Measurements from ENCODE around the gene SHLD2.
"Not testable (repeated sequence)": the region's sequence is repeated elsewhere in the genome, so short reads cannot be mapped to it uniquely, and the experiment has no call there.

Gene SHLD2

DNA sequence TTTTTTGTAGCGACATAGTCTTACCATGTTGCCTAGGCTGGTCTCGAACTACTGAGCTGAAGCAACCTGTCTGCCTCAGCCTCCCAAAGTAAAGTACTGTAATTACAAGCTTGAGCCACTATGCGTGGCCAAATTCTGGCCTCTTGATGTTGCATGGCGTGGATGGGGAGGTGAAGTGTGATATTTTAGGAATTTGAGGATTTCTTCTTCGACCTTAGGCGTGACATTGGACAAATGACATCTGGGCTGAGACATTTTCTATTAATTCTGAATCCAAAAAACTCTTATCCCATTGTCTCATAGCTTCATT lies 48.1 kb downstream of the SHLD2 start:
- not testable (repeated sequence) for DNase-seq

DNA sequence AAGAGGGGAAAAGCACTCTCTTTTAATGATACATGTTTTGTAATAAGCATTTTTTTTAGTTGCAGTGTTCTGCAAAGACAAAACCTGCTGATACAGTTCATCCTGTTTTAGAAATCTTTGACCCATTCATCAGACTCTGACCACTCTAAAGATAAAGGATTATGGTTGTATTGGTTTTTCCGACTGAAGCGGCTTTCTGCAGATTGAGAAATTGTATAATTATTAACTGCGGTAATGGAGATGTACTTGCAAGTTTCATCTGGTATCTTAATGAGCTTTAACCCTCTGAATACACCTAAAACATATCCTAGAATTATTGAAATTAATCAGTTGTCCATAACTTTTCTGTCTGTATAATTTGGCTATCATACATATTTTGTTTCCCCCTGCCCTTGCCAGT lies 50.6 kb downstream of the SHLD2 start:
- not testable (repeated sequence) for DNase-seq

DNA sequence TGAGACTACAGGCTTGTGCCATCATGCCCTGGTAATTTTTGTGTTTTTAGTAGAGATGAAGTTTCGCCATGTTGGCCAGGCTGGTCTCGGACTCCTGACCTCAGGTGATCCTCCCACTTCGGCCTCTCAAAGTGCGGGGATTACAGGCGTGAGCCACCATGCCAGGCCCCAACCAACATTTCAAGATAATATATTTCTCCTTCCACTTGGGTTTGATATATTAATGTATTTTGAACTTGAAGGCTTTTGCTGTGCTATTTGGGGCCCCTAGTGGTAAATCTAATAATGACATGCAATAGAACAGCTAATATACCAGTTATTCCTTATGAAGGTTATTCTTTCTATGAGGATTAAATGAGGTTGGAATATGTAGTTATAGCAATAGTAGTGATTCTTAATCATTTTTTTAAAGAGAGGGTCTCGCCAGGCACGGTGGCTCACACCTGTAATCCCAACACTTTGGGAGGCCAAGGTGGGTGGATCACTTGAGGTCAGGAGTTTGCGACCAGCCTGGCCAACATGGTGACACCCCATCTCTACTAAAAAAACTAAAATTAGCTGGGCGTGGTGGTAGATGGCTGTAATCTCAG lies 54.1 kb downstream of the SHLD2 start:
- DNase-seq = not testable (repeated sequence)

DNA sequence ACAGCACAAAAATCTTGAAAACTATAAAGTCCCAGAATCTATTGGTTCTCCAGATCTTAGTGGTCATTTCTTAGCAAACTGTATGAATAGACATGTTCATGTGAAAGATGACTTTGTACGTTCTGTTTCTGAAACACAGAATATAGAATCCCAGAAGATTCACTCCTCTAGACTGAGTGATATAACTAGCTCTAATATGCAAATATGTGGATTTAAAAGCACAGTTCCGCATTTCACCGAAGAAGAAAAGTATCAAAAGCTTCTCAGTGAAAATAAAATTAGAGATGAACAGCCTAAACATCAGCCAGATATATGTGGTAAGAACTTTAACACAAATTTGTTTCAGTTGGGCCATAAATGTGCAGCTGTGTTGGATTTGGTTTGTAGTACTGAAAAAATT lies 56.5 kb downstream of the SHLD2 start:
- DNase-seq = not testable (repeated sequence)

- not testable (repeated sequence) for DNase-seq
Observed at GRCh38 chr10:87156841-87157240, 61.8 kb downstream of the SHLD2 start.

DNA sequence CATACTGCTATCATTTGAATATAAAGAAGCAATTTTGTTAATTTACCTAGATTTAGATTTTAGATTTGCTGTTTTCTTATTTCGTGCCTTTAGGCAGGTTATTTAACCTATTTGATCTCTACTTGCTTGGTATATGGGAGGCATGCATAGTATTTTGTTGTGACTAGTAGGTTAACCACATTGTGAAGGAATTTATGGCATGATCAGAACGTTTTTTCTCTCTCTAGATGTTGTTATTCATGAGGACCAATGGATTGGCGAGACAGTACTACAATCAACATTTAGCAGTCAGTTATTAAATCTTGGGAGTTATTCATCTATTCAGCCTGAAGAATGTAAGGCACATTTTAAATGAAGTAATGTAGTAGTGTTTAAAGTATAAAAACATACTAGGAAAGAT lies 62.8 kb downstream of the SHLD2 start:
- not testable (repeated sequence) for DNase-seq

- DNase-seq = not testable (repeated sequence)
Observed at GRCh38 chr10:87162703-87163293, 67.8 kb downstream of the SHLD2 start.

- not testable (repeated sequence) for DNase-seq
Observed at GRCh38 chr10:87163414-87163813, 68.4 kb downstream of the SHLD2 start.

DNA sequence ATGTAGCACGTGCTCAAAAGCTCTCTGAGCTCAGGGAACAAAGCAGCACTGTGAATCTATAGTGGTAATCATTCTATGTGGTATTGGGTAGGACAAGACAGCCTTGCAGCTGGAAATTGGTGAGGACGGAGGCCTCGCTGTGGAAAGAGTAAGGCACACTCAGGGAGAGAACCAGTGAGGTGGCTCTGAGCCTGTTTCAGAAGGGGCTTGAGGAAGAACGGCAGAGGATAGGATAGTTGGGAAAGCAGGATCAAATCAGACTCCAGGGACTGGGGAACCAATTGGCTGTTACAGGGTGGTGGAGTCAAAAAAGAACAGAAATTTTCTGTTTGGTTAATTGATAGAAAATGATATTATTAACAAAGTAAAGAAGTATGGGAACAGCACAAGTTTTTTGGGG lies 74.9 kb downstream of the SHLD2 start:
- DNase-seq = not testable (repeated sequence)

DNA sequence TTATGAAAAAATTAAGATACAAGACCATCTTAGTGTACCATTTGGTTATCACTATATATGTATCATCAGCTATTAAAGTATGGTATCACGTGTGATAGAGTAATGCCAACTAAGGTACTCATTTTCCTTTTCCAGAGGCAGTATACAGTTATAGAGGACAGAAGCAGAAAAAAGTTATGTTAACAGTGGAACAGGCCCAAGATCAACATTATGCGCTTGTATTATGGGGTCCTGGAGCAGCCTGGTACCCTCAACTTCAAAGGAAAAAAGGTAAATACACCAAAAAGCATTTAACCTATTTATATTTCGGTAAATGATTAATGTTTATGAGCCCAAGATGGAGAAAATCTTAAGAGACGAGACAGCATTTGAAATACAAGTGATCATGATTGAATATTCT lies 75.7 kb downstream of the SHLD2 start:
- DNase-seq = not testable (repeated sequence)

DNA sequence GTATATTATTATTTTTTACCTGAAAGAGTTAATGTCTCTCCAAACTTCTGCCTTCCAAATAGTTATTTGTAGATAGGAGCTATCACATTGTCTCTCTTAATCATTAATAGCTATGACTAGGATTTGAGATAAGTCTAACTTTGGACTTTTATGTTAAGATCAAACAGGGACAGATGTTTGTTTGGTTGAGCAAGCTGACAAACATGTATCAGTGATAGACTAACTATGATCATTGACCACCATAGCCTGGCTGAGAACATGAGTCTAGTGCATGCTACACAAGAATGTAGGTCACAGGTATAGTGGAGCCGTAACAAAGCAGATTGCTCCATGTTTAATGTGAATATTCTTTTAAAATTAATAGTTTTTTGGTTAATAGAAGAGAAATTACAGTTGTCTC lies 76.7 kb downstream of the SHLD2 start:
- DNase-seq = not testable (repeated sequence)

GRCh38 chr10:87172178-87172577 lies 77.2 kb downstream of the SHLD2 start:
- not testable (repeated sequence) for DNase-seq

DNA sequence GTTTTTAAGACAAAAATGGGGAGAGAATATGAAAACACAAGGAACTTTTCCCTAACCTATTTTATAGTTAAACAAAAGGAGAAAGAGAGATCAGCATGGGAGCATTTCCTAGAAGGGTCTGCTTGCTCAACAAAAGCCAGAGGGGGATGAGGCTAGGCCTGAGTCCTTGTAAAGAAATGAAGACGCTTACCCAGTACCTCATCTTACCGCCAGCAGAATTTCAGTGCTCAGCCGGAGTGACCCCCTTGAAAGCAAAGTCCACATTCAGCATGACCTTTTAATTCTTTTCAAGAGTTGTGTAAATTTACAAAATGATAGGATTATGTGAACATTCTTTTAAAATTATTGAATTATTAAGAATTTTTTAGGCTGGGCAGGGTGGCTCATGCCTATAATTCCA lies 82.6 kb downstream of the SHLD2 start:
- not testable (repeated sequence) for DNase-seq

GRCh38 chr10:87184421-87184820 lies 89.4 kb downstream of the SHLD2 start:
- DNase-seq = not testable (repeated sequence)

- not testable (repeated sequence) for DNase-seq
Observed at GRCh38 chr10:87186016-87186415, 91.0 kb downstream of the SHLD2 start.

GRCh38 chr10:87187573-87187972 lies 92.6 kb downstream of the SHLD2 start:
- not testable (repeated sequence) for DNase-seq

DNA sequence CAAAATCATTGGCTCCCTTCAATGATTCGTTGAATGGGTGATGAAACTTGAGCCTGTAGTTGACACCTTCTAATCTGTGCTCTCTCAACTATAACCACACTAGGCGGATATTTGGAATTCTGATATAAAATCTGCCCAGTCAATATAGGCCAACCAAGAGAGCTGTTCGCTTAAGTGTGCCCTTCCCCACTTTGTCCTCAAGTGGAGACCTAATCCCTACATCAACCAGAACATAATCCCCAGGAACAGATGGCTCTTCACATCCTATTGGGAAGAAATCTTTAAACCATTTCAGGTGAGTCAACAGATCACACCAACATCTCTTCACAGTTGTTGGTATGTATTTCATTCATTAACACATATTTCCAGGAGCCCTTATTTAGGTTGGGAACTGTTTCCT lies 96.8 kb downstream of the SHLD2 start:
- not testable (repeated sequence) for DNase-seq

GRCh38 chr10:87200924-87201323 lies 105.9 kb downstream of the SHLD2 start:
- DNase-seq = not testable (repeated sequence)

DNA sequence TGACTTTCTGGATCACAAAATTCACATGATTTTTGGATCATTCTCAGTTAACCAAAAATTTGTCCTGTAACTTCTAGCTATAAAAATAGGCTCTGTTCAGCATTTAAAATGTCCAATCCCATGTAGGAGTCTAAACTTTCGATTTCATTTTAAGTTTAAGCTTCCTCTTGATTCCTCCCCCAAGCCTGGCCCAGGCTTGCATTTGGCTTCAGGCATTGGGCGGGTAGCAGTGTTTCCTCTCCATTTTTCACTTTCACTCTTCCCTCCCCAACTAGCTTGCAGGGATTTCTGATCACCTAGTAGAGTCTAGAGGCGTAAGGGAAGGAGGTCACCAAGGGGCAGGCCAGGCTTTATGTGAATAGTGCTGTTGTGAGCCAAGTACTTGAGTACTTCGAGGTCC lies 109.8 kb downstream of the SHLD2 start:
- DNase-seq = not testable (repeated sequence)

GRCh38 chr10:87206922-87207321 lies 111.9 kb downstream of the SHLD2 start:
- not testable (repeated sequence) for DNase-seq

GRCh38 chr10:87210309-87210708 lies 115.3 kb downstream of the SHLD2 start:
- not testable (repeated sequence) for DNase-seq

DNA sequence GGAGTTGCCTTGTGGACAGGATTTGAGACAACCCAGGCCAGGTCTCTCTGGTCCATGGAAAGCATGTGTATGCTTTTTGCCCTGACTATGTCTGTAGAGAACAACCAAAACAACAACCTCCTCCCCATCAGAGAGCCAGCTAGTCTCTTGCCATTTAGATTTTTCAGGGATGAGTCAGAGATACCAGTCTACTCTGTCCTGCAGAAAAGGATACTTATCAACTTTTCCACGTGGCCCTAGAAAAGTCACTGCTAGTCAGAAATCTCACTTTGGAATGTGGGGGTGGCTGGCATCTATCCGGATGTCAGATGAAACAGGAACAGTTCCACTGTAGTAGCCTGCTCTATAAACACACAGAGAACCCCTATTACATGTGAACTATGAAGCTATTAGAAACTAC lies 116.8 kb downstream of the SHLD2 start:
- DNase-seq = not testable (repeated sequence)

DNA sequence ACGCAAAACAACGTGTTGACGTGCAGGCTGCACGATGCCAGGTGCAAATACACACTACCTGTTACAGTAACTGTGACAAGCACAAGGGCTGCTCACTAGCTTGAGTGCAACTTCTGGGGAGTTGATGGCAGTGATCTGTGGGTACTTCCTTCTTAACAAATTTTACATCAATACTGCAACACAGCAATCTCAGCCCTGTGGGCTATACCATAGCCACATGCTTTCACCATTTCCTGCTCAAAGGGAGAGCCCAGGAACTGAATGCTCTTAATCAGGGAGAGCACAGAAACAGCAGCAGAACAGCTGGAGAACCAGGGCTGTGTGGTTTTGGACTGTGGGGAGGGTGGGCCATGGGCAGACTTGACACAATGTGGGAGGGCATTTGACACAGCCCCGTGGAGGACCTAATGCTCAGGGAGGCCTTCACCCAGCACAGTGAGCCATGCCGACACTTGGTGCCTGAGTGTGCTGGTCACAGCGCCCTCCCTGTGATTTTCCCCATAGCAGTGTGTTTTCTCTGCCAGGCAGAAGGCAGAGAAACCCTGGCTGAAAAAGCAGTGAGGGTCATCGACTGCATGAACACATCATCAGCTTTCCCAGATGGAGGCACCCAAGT lies 118.3 kb downstream of the SHLD2 start:
- DNase-seq = not testable (repeated sequence)

GRCh38 chr10:87213806-87214205 lies 118.8 kb downstream of the SHLD2 start:
- not testable (repeated sequence) for DNase-seq
